LNCaP clone FGC (cell line): Measurements from ENCODE around the gene NME9.

Source experiments
- DNase-seq: peaks from one replicate; pipeline ENCODE4 v3.0.0-alpha.2; 2011; ENCODE audit warnings: low read depth
- H3K4me3 ChIP-seq: 2 replicates; pipeline ENCODE4 v1.5.1; 2011; ENCODE audit warnings: mild to moderate bottlenecking, low read depth, low read length, control low read depth
- CTCF ChIP-seq: IDR thresholded peaks from 2 replicates; pipeline ENCODE4 v1.5.1; 2012; ENCODE audit warnings: mild to moderate bottlenecking; ENCODE audit not compliant: control insufficient read depth, insufficient read depth; ENCODE audit errors: extremely low read depth

NME9 gene

GRCh38 chr3:138374573-138375134, 45.0 kb upstream of the NME9 start:
- no peak overlapping the region for H3K4me3 ChIP-seq
- TF ChIP-seq CTCF, result no peak
- DNase-seq, result no peak

- no peak for DNase-seq
- no peak overlapping the region for H3K4me3 ChIP-seq
- TF ChIP-seq CTCF, result no peak
Measured at GRCh38 chr3:138373736-138374094, 44.1 kb upstream of the NME9 start.

- no peak for DNase-seq
- TF ChIP-seq CTCF, result no peak
- no peak overlapping the region for H3K4me3 ChIP-seq
Measured at GRCh38 chr3:138373087-138373735, 43.6 kb upstream of the NME9 start.

- H3K4me3 ChIP-seq, result no peak overlapping the region
- no peak for DNase-seq
- TF ChIP-seq CTCF, result no peak
Measured at GRCh38 chr3:138371070-138371965, 41.7 kb upstream of the NME9 start.

GRCh38 chr3:138370321-138370720, 40.7 kb upstream of the NME9 start:
- no peak for TF ChIP-seq CTCF
- DNase-seq, result no peak
- no peak overlapping the region for H3K4me3 ChIP-seq

- DNase-seq, result no peak
- no peak for TF ChIP-seq CTCF
- no peak overlapping the region for H3K4me3 ChIP-seq
Measured at GRCh38 chr3:138369151-138369900, 39.7 kb upstream of the NME9 start.
